GM12878 (cell line): ENCODE results near the gene RPUSD1.

Experiments used
- ATF3 ChIP-seq: IDR thresholded peaks from 2 replicates; pipeline ENCODE4 v1.6.1; 2011; ENCODE audit warnings: low read depth, mild to moderate bottlenecking, low read length, moderate library complexity, borderline replicate concordance; ENCODE audit errors: extremely low read depth
- BACH1 ChIP-seq: fragments of 450-650 bp; IDR thresholded peaks from 2 replicates; pipeline ENCODE4 v1.6.1; 2017; ENCODE audit warnings: mild to moderate bottlenecking, borderline replicate concordance
- CTCF ChIP-seq, 3 experiments: IDR thresholded peaks in 2 of 3; conservative IDR thresholded peaks in 1 of 3; 2 replicates each; pipeline ENCODE4 v1.5.1; 2011; ENCODE audit warnings: low read depth in 3 of 3, low read length in 3 of 3, mild to moderate bottlenecking in 3 of 3, control low read depth in 2 of 3, moderate library complexity in 2 of 3, inconsistent platforms in 1 of 3, mixed read lengths in 1 of 3; ENCODE audit not compliant: control insufficient read depth in 2 of 3, insufficient read depth in 1 of 3; ENCODE audit errors: extremely low read depth in 1 of 3
- FOXM1 ChIP-seq: IDR thresholded peaks from 2 replicates; pipeline ENCODE4 v1.6.1; 2012; ENCODE audit warnings: low read depth, mild to moderate bottlenecking, inconsistent platforms, low read length, moderate library complexity
- HSF1 ChIP-seq: fragments of 150-350 bp; IDR thresholded peaks from 2 replicates; pipeline ENCODE4 v1.6.1; 2014; ENCODE audit warnings: mild to moderate bottlenecking, low read depth, low read length
- NFYB ChIP-seq: IDR thresholded peaks from 2 replicates; pipeline ENCODE4 v1.6.1; 2011; ENCODE audit warnings: low read depth, mild to moderate bottlenecking, low read length, improper control_type of control experiment, moderate library complexity; ENCODE audit not compliant: insufficient read depth
- POLR2A ChIP-seq: IDR thresholded peaks from 2 replicates; pipeline ENCODE4 v1.6.1; 2011; ENCODE audit warnings: low read depth, mild to moderate bottlenecking, low read length
- POLR2AphosphoS5 ChIP-seq: IDR thresholded peaks from 2 replicates; pipeline ENCODE4 v1.6.1; 2011; ENCODE audit warnings: mild to moderate bottlenecking, low read length, inconsistent platforms
- REST ChIP-seq: IDR thresholded peaks from 2 replicates; pipeline ENCODE4 v1.6.1; 2012; ENCODE audit warnings: mild to moderate bottlenecking, low read depth, low read length
- RFX5 ChIP-seq: IDR thresholded peaks from 2 replicates; pipeline ENCODE4 v1.6.1; 2011; ENCODE audit warnings: low read depth, low read length, improper control_type of control experiment
- SREBF2 ChIP-seq: IDR thresholded peaks from 2 replicates; pipeline ENCODE4 v1.6.1; 2012; ENCODE audit warnings: mild to moderate bottlenecking, low read length
- SRF ChIP-seq, 2 experiments: IDR thresholded peaks; 2 replicates each; pipeline ENCODE4 v1.6.1; 2011; ENCODE audit warnings: low read depth in 2 of 2, low read length in 2 of 2, mild to moderate bottlenecking in 1 of 2, moderate library complexity in 1 of 2

- TF ChIP-seq CTCF (IDR thresholded peaks at IDR 0.05 in 2 of 3, conservative IDR thresholded peaks at IDR 0.05 in 1 of 3; ENCODE audit: control insufficient read depth in 2 of 3, extremely low read depth in 1 of 3, insufficient read depth in 1 of 3, low read depth in 3 of 3, low read length in 3 of 3): no peak
- TF ChIP-seq SRF (IDR thresholded peaks at IDR 0.05; ENCODE audit: low read depth in 2 of 2, low read length in 2 of 2): no peak
- TF ChIP-seq RFX5: no peak
- TF ChIP-seq ATF3: no peak
- TF ChIP-seq FOXM1: no peak
- no peak for TF ChIP-seq POLR2A
- no peak for TF ChIP-seq NFYB
- no peak for TF ChIP-seq BACH1
- TF ChIP-seq REST: no peak
- TF ChIP-seq POLR2AphosphoS5: no peak
- no peak for TF ChIP-seq HSF1
- TF ChIP-seq SREBF2: no peak
These were observed 47.2 kb upstream of the RPUSD1 start for GRCh38 chr16:835373-835772.
